Measurements from ENCODE around the gene PAPOLA. TPM values are rescaled to one million over a fixed set of nuclear protein-coding genes. Genes with fewer than 3 reads are reported as not detected.

Gene PAPOLA
- total RNA-seq, 1 experiment from 2014 or later, result 223 TPM

DNA sequence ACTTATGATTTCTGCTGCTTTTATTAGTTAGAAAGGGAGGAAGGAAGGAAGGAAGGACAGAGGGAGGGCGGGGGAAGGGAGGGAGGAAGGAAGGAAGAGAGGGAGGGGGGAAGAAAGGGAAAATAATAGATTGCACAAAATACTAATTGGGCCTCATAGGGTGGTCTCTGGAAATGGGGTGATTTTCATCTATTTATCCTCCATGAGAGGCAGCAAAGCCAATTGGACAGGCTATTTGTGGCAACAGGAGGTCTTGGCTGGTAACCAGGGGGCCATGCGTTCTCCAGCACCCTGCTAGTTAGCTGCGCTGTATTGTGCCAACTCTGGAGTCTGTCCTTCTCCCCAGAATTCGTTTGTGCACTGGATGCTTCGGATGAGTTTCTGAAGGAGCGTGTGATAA, 24.1 kb upstream of the PAPOLA start:
- Histone ChIP-seq H3K9ac (ENCODE audit: low read length) (no peak overlapping the region), H3K4me3 (replicated peaks in 1 of 2; ENCODE audit: low read depth in 1 of 2, low read length in 2 of 2) (no peak overlapping the region), H3K9me2 (ENCODE audit: insufficient read depth) (no peaks in the 10 kb centered on the region), H3K4me2 (ENCODE audit: low read length) (no peak overlapping the region), H3K27me3 (ENCODE audit: insufficient read depth, low read length) (no peaks in the 10 kb centered on the region), H2AFZ (ENCODE audit: low read depth, low read length, poor library complexity, severe bottlenecking) (no peak overlapping the region), H3K9me3 (ENCODE audit: control insufficient read depth in 1 of 2, insufficient read depth in 1 of 2, low read depth in 1 of 2, low read length in 2 of 2) (no peaks in the 10 kb centered on the region), H4K20me1 (ENCODE audit: insufficient read depth) (no peaks in the 10 kb centered on the region), H3K4me1 (ENCODE audit: control insufficient read depth in 1 of 2, insufficient read depth in 2 of 2, low read length in 2 of 2) (no peaks in the 10 kb centered on the region), H3K36me3 (ENCODE audit: control insufficient read depth in 1 of 2, insufficient read depth in 2 of 2, low read length in 2 of 2) (no peaks in the 10 kb centered on the region), H3K27ac (ENCODE audit: low read depth, low read length) (no peak overlapping the region), H3K79me2 (ENCODE audit: insufficient read depth, low read length) (no peaks in the 10 kb centered on the region)
- intact Hi-C loops (cut with micrococcal nuclease), result no loop called here
- ATAC-seq (no peak), DNase-seq (ENCODE audit: low read depth, low spot score) (no peak)
- ChIA-PET POLR2A (interaction anchor here (1.5 kb wide), 1 partner anchor 10 kb away, joined by 4 read pairs; no protein-coding TSS in a partner anchor), RAD21 (ENCODE audit: low non-redundant PET in 1 of 2, low total read pairs in 2 of 2, uncharacterized antibody in 2 of 2, unreplicated experiment in 2 of 2) (no interaction called here), CTCF (no interaction called here)
- BruUV-seq (replicated peaks), result no TSS peak
- TF ChIP-seq SP1 (IDR thresholded peaks at IDR 0.05; ENCODE audit: low read depth), result no peak
- TF ChIP-seq POLR2AphosphoS5 (IDR thresholded peaks at IDR 0.05; ENCODE audit: low read depth, low read length), result no peak

GRCh38 chr14:96479435-96480146, 22.6 kb upstream of the PAPOLA start:
- no peaks in the 10 kb centered on the region for H3K9me2 ChIP-seq (ENCODE audit: insufficient read depth)
- H3K27ac ChIP-seq (ENCODE audit: low read depth, low read length), result no peak overlapping the region
- no peaks in the 10 kb centered on the region for H3K79me2 ChIP-seq (ENCODE audit: insufficient read depth, low read length)
- H3K9me3 ChIP-seq (ENCODE audit: control insufficient read depth in 1 of 2, insufficient read depth in 1 of 2, low read depth in 1 of 2, low read length in 2 of 2), result no peaks in the 10 kb centered on the region
- no peaks in the 10 kb centered on the region for H3K27me3 ChIP-seq (ENCODE audit: insufficient read depth, low read length)
- no peaks in the 10 kb centered on the region for H4K20me1 ChIP-seq (ENCODE audit: insufficient read depth)
- ChIA-PET RAD21 (ENCODE audit: low non-redundant PET in 1 of 2, low total read pairs in 2 of 2, uncharacterized antibody in 2 of 2, unreplicated experiment in 2 of 2) (no interaction called here), POLR2A (no interaction called here), CTCF (no interaction called here)
- no peak overlapping the region for H3K4me2 ChIP-seq (ENCODE audit: low read length)
- H3K4me1 ChIP-seq (ENCODE audit: control insufficient read depth in 1 of 2, insufficient read depth in 2 of 2, low read length in 2 of 2), result no peaks in the 10 kb centered on the region
- H3K36me3 ChIP-seq (ENCODE audit: control insufficient read depth in 1 of 2, insufficient read depth in 2 of 2, low read length in 2 of 2), result no peaks in the 10 kb centered on the region
- intact Hi-C loops (cut with micrococcal nuclease), result no loop called here
- no TSS peak for BruUV-seq (replicated peaks)
- H3K9ac ChIP-seq (ENCODE audit: low read length), result no peak overlapping the region
- no peak overlapping the region for H3K4me3 ChIP-seq (replicated peaks in 1 of 2; ENCODE audit: low read depth in 1 of 2, low read length in 2 of 2)
- no peak for ATAC-seq
- no peak for DNase-seq (ENCODE audit: low read depth, low spot score)
- H2AFZ ChIP-seq (ENCODE audit: low read depth, low read length, poor library complexity, severe bottlenecking), result no peak overlapping the region
- TF ChIP-seq JUND (IDR thresholded peaks at IDR 0.05), result no peak
- no peak for TF ChIP-seq ELF1 (IDR thresholded peaks at IDR 0.05; ENCODE audit: borderline replicate concordance, low read depth)
- no peak for TF ChIP-seq EZH2 (IDR thresholded peaks at IDR 0.05)
- TF ChIP-seq, protein P1, sequence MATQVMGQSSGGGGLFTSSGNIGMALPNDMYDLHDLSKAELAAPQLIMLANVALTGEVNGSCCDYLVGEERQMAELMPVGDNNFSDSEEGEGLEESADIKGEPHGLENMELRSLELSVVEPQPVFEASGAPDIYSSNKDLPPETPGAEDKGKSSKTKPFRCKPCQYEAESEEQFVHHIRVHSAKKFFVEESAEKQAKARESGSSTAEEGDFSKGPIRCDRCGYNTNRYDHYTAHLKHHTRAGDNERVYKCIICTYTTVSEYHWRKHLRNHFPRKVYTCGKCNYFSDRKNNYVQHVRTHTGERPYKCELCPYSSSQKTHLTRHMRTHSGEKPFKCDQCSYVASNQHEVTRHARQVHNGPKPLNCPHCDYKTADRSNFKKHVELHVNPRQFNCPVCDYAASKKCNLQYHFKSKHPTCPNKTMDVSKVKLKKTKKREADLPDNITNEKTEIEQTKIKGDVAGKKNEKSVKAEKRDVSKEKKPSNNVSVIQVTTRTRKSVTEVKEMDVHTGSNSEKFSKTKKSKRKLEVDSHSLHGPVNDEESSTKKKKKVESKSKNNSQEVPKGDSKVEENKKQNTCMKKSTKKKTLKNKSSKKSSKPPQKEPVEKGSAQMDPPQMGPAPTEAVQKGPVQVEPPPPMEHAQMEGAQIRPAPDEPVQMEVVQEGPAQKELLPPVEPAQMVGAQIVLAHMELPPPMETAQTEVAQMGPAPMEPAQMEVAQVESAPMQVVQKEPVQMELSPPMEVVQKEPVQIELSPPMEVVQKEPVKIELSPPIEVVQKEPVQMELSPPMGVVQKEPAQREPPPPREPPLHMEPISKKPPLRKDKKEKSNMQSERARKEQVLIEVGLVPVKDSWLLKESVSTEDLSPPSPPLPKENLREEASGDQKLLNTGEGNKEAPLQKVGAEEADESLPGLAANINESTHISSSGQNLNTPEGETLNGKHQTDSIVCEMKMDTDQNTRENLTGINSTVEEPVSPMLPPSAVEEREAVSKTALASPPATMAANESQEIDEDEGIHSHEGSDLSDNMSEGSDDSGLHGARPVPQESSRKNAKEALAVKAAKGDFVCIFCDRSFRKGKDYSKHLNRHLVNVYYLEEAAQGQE (IDR thresholded peaks at IDR 0.05; ENCODE audit: low read depth), result no peak
- no peak for TF ChIP-seq RAD21 (IDR thresholded peaks at IDR 0.05; ENCODE audit: low read depth)
- no peak for TF ChIP-seq SP1 (IDR thresholded peaks at IDR 0.05; ENCODE audit: low read depth)
- TF ChIP-seq TCF7L2 (IDR thresholded peaks at IDR 0.05; ENCODE audit: borderline replicate concordance, extremely low read depth, insufficient read depth, insufficient read length), result no peak
- no peak for TF ChIP-seq POLR2A (IDR thresholded peaks at IDR 0.05; ENCODE audit: borderline replicate concordance, extremely low read depth, insufficient read depth, insufficient read length)
- no peak for TF ChIP-seq SRF (IDR thresholded peaks at IDR 0.05; ENCODE audit: low read depth)
- no peak for TF ChIP-seq ZFX (IDR thresholded peaks at IDR 0.05)
- TF ChIP-seq EZH2phosphoT487 (IDR thresholded peaks at IDR 0.05; ENCODE audit: borderline replicate concordance), result no peak
- no peak for TF ChIP-seq FOSL1 (IDR thresholded peaks at IDR 0.05; ENCODE audit: low read depth)
- TF ChIP-seq EGR1 (IDR thresholded peaks at IDR 0.05; ENCODE audit: low read depth), result no peak
- TF ChIP-seq YY1 (IDR thresholded peaks at IDR 0.05; ENCODE audit: extremely low read depth, insufficient replicate concordance, low read depth, low read length), result no peak
- no peak for TF ChIP-seq POLR2AphosphoS5 (IDR thresholded peaks at IDR 0.05; ENCODE audit: low read depth, low read length)
- TF ChIP-seq ATF3 (IDR thresholded peaks at IDR 0.05), result no peak
- TF ChIP-seq, protein P2, sequence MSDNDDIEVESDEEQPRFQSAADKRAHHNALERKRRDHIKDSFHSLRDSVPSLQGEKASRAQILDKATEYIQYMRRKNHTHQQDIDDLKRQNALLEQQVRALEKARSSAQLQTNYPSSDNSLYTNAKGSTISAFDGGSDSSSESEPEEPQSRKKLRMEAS (IDR thresholded peaks at IDR 0.05), result no peak
- no peak for TF ChIP-seq SIN3A (IDR thresholded peaks at IDR 0.05; ENCODE audit: low read depth)

Data from HCT116 (cell line).